IMR-90 (cell line): ENCODE data around the gene SORBS1. TPM values are rescaled to one million over a fixed set of nuclear protein-coding genes. Genes with fewer than 3 reads are reported as not detected.

Experiments
- ATAC-seq: fragments of 200-7000 bp; cut with Tn5 transposase; 2 replicates; pipeline ENCODE4 v1.9.1; 2020; ENCODE audit warnings: low read depth, mild to moderate bottlenecking, moderate library complexity
- BruUV-seq: library from RNA; stranded (reverse); fragments of 400-500 nt; replicated peaks from 2 replicates; lab custom pipeline; 2021; lab: Mats Ljungman, UMichigan
- CTCF ChIA-PET: fragments of 300-600 bp; formaldehyde crosslinking; extraction: SDS; loops from one replicate; lab custom pipeline; 2021; ENCODE audit warnings: antibody characterized with exemption; lab: Yijun Ruan, JAX
- POLR2A ChIA-PET: fragments of 300-600 bp; sonication (Branson Sonifier 250); formaldehyde crosslinking; loops from one replicate; lab custom pipeline; 2022; ENCODE audit warnings: antibody characterized with exemption; ENCODE audit not compliant: unreplicated experiment; lab: Charles Lee
- DNase-seq: peaks from one replicate; pipeline ENCODE4 v3.0.0; 2013
- H2AFZ ChIP-seq: replicated peaks from 2 replicates; pipeline ENCODE3; 2013; ENCODE audit warnings: low read length, mild to moderate bottlenecking; ENCODE audit not compliant: poor library complexity
- H2AK5ac ChIP-seq: 2 replicates; pipeline ENCODE4 v1.6.1; 2013; ENCODE audit warnings: low read depth, low read length, inconsistent platforms
- H2AK9ac ChIP-seq: replicated peaks from 2 replicates; pipeline ENCODE3; 2013; ENCODE audit warnings: mild to moderate bottlenecking, low read depth, low read length, moderate library complexity; ENCODE audit not compliant: poor library complexity
- H2BK120ac ChIP-seq: 2 replicates; pipeline ENCODE4 v1.6.1; 2013; ENCODE audit warnings: low read depth, low read length, inconsistent platforms
- H2BK15ac ChIP-seq: 3 replicates; pipeline ENCODE4 v1.6.1; 2013; ENCODE audit warnings: low read depth, low read length, inconsistent platforms
- H2BK20ac ChIP-seq: 2 replicates; pipeline ENCODE4 v1.6.1; 2013; ENCODE audit warnings: low read depth, mild to moderate bottlenecking, inconsistent platforms, low read length, moderate library complexity
- H2BK5ac ChIP-seq: 2 replicates; pipeline ENCODE4 v1.6.1; 2013; ENCODE audit warnings: mild to moderate bottlenecking, low read depth, low read length, inconsistent platforms; ENCODE audit not compliant: poor library complexity, severe bottlenecking
- H3K14ac ChIP-seq: replicated peaks from 2 replicates; pipeline ENCODE4 v1.6.1; 2013; ENCODE audit warnings: low read depth, low read length, inconsistent platforms
- H3K18ac ChIP-seq: 2 replicates; pipeline ENCODE4 v1.6.1; 2013; ENCODE audit warnings: low read depth, low read length, control low read depth
- H3K23ac ChIP-seq: 2 replicates; pipeline ENCODE4 v1.6.1; 2013; ENCODE audit warnings: low read depth, low read length, inconsistent platforms
- H3K27ac ChIP-seq: 2 replicates; pipeline ENCODE4 v1.5.1; 2013; ENCODE audit warnings: mild to moderate bottlenecking, control low read depth, low read length; ENCODE audit not compliant: insufficient read depth
- H3K27me3 ChIP-seq: 2 replicates; pipeline ENCODE4 v1.6.1; 2013; ENCODE audit warnings: low read length; ENCODE audit not compliant: control insufficient read depth, insufficient read depth
- H3K36me3 ChIP-seq: 2 replicates; pipeline ENCODE4 v1.6.1; 2013; ENCODE audit warnings: low read length, mixed read lengths; ENCODE audit not compliant: control insufficient read depth, insufficient read depth
- H3K4ac ChIP-seq: 2 replicates; pipeline ENCODE4 v1.6.1; 2013; ENCODE audit warnings: low read depth, low read length, inconsistent platforms
- H3K4me1 ChIP-seq: 2 replicates; pipeline ENCODE4 v1.6.1; 2013; ENCODE audit warnings: low read length, mixed read lengths; ENCODE audit not compliant: control insufficient read depth, insufficient read depth
- H3K4me2 ChIP-seq: 2 replicates; pipeline ENCODE4 v1.6.1; 2013; ENCODE audit warnings: low read depth, mild to moderate bottlenecking, control low read depth, low read length, moderate library complexity
- H3K4me3 ChIP-seq: 2 replicates; pipeline ENCODE4 v1.5.1; 2013; ENCODE audit warnings: low read depth, mild to moderate bottlenecking, control low read depth, low read length, moderate library complexity; ENCODE audit not compliant: insufficient read depth
- H3K56ac ChIP-seq: 2 replicates; pipeline ENCODE4 v1.6.1; 2013; ENCODE audit warnings: low read length, inconsistent platforms; ENCODE audit not compliant: insufficient read depth; ENCODE audit errors: extremely low read depth
- H3K79me1 ChIP-seq, 2 experiments: 2 replicates each; pipeline ENCODE4 v1.6.1; 2013; ENCODE audit warnings: low read length in 2 of 2, inconsistent platforms in 1 of 2, low read depth in 1 of 2
- H3K9ac ChIP-seq: 2 replicates; pipeline ENCODE4 v1.6.1; 2013; ENCODE audit warnings: low read depth, low read length, control low read depth
- H3K9me1 ChIP-seq: 2 replicates; pipeline ENCODE4 v1.6.1; 2013; ENCODE audit warnings: low read length, inconsistent platforms; ENCODE audit not compliant: insufficient read depth
- H3K9me3 ChIP-seq: 2 replicates; pipeline ENCODE4 v1.6.1; 2013; ENCODE audit warnings: low read length; ENCODE audit not compliant: control insufficient read depth, insufficient read depth
- H4K20me1 ChIP-seq: 2 replicates; pipeline ENCODE4 v1.6.1; 2013; ENCODE audit warnings: low read length, inconsistent platforms; ENCODE audit not compliant: insufficient read depth
- H4K5ac ChIP-seq: 2 replicates; pipeline ENCODE4 v1.6.1; 2013; ENCODE audit warnings: mild to moderate bottlenecking, low read depth, low read length, control low read depth
- H4K8ac ChIP-seq, 2 experiments: 2 replicates each; pipeline ENCODE4 v1.6.1; 2013; ENCODE audit warnings: low read depth in 2 of 2, low read length in 2 of 2, control low read depth in 1 of 2, inconsistent platforms in 1 of 2
- H4K91ac ChIP-seq: 2 replicates; pipeline ENCODE4 v1.6.1; 2013; ENCODE audit warnings: low read depth, low read length, inconsistent platforms; ENCODE audit not compliant: insufficient read depth
- CEBPB ChIP-seq: IDR thresholded peaks from 2 replicates; pipeline ENCODE4 v1.6.1; 2012; ENCODE audit warnings: low read depth, low read length, improper control_type of control experiment
- CTCF ChIP-seq: conservative IDR thresholded peaks from 2 replicates; pipeline ENCODE4 v1.5.1; 2012; ENCODE audit warnings: mild to moderate bottlenecking, low read depth, low read length, improper control_type of control experiment
- MAFK ChIP-seq: IDR thresholded peaks from 2 replicates; pipeline ENCODE4 v1.6.1; 2012; ENCODE audit warnings: low read depth, low read length, improper control_type of control experiment
- RAD21 ChIP-seq: IDR thresholded peaks from 2 replicates; pipeline ENCODE4 v1.6.1; 2012; ENCODE audit warnings: low read length, improper control_type of control experiment
- WGBS, 2 experiments: methylation state at CpG; one replicate each; pipeline versions ENCODE4 v1.1.5 to v1.1.7; 2013; ENCODE audit warnings: missing lambda C conversion rate in 2 of 2; ENCODE audit not compliant: insufficient read length in 1 of 2; ENCODE audit errors: extremely low coverage in 2 of 2; 5-methylcytosine and 5-hydroxymethylcytosine counted together
- dilution Hi-C: fragments of 300-500 bp; cut with HindIII; formaldehyde crosslinking; loops from one replicate; pipeline ENCODE4 v1.14.3; 2018; ENCODE audit warnings: low sequenced_read_pairs; ENCODE audit not compliant: unreplicated experiment
- in situ Hi-C: fragments of 300-500 bp; cut with MboI; formaldehyde crosslinking; loops from 3 replicates; pipeline ENCODE4 v1.14.3; 2019; ENCODE audit warnings: low sequenced_read_pairs, inconsistent platforms, mixed read lengths
- intact Hi-C: fragments of 100-400 bp; cut with micrococcal nuclease; formaldehyde crosslinking; loops from 2 replicates; pipeline ENCODE4 v1.10.0; 2022
- polyA plus RNA-seq, 3 experiments: library from polyadenylated mRNA; depleted of rRNA; stranded (reverse); fragments of >200 nt; gene quantifications; 2 replicates each; pipeline ENCODE4 v1.2.3, GENCODE V29; 2012; ENCODE audit warnings: low replicate concordance in 1 of 3
- total RNA-seq: library from RNA; depleted of rRNA; stranded (reverse); fragments of >200 nt; gene quantifications from 2 replicates; pipeline ENCODE4 v1.2.3, GENCODE V29; 2012

The SORBS1 gene
- total and polyA plus RNA-seq, 2 of the 4 experiments (the other 2 are of a cell fraction) = 0.18 to 0.32 TPM

DNA sequence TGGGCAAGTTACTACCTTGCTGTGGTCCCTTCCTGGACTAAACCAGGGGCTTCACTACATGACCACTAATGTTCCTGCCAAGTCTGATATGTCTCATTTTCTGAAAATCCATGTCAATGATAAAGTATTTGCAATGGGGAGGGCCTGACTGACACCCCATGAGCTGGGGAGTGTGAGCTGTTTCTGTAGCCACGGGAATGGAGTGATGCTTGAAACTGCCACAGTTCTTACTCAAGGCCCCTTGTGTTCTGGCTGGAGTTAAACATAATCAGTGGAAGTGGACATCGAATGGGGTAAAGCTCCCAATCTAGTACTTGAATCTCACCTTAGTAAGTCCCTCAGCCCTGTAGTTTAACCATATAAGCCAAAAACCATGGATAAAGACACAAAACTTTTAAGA, 208.5 kb downstream of the SORBS1 start:
- ChIA-PET POLR2A (no interaction called here), CTCF (interaction anchor here (1.0 kb wide), 1 partner anchor 10 kb away, joined by 4 read pairs; no protein-coding TSS in a partner anchor)
- no CpG with 5 or more reads among the region's 2 CpGs for WGBS, 2 experiments
- no peak overlapping the region for H2AK9ac ChIP-seq
- no peak overlapping the region; the same call in 1 of the 2 replicates for H3K23ac ChIP-seq
- dilution Hi-C loops = no loop called here
- H3K79me1 ChIP-seq = no peaks in the 10 kb centered on the region
- H3K9me3 ChIP-seq = no peaks in the 10 kb centered on the region
- H3K36me3 ChIP-seq = no peaks in the 10 kb centered on the region
- no peak overlapping the region for H3K18ac ChIP-seq
- no peak overlapping the region for H3K9ac ChIP-seq
- H3K4ac ChIP-seq = no peak overlapping the region
- no peak overlapping the region for H2BK5ac ChIP-seq
- H3K27ac ChIP-seq = no peak overlapping the region
- H3K4me3 ChIP-seq = no peak overlapping the region
- no TSS peak for BruUV-seq
- no peak overlapping the region for H2AFZ ChIP-seq
- H4K8ac ChIP-seq = no peak overlapping the region
- H2BK120ac ChIP-seq = no peak overlapping the region
- no peaks in the 10 kb centered on the region for H3K27me3 ChIP-seq
- TF ChIP-seq CTCF (no peak), MAFK (no peak), RAD21 (no peak), CEBPB (no peak)
- H3K9me1 ChIP-seq = peaks cover 3% of the 10 kb centered on the region; the same call in 1 of the 2 replicates
- peaks cover 4% of the 10 kb centered on the region; the same call in 1 of the 2 replicates for H3K4me1 ChIP-seq
- in situ Hi-C loops = loop anchor here (25.0 kb wide), 1 partner anchor 740 kb away; no protein-coding TSS in a partner anchor
- H3K4me2 ChIP-seq = no peak overlapping the region
- no peak overlapping the region for H3K56ac ChIP-seq
- H4K20me1 ChIP-seq = no peaks in the 10 kb centered on the region
- DNase-seq (no peak), ATAC-seq (no peak)
- no peak overlapping the region for H2AK5ac ChIP-seq
- no peak overlapping the region for H4K5ac ChIP-seq
- H4K91ac ChIP-seq = no peak overlapping the region
- no peak overlapping the region for H3K14ac ChIP-seq
- no peak overlapping the region for H2BK15ac ChIP-seq
- no peak overlapping the region for H2BK20ac ChIP-seq
- intact Hi-C loops = no loop called here
